Iris pigment epithelial cell (primary cell): ENCODE data around the gene SPRN.
"Not testable (repeated sequence)": the region's sequence is repeated elsewhere in the genome, so short reads cannot be mapped to it uniquely, and the experiment has no call there.

Experiments used
- DNase-seq: peaks from one replicate; pipeline ENCODE4 v3.0.0-alpha.2; 2011; ENCODE audit warnings: low read depth

SPRN gene

GRCh38 chr10:133456041-133456951, 31.9 kb upstream of the SPRN start:
- no peak for DNase-seq

- no peak for DNase-seq
Observed at GRCh38 chr10:133455611-133456031, 31.2 kb upstream of the SPRN start.

DNA sequence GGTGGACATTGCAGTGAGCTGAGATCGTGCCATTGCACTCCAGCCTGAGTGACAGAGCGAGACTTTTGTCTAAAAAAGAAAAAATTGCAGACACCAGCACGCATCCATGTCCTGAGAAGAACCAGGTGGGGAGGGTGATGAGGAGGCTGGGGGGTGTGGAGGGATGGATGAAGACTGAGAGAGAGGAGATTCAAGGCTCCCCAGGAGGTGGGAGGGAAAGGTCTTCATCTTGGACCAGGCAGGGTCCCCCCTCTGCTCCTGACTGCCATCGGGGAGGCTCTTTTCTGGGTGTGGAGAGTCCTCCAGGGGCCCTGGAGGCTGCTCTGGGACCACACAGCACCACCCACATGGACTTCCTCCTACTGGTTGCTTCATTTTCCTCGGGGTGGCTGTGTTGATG, 30.8 kb upstream of the SPRN start:
- DNase-seq = no peak

- no peak for DNase-seq
Observed at GRCh38 chr10:133454204-133454893, 29.9 kb upstream of the SPRN start.

- no peak for DNase-seq
Observed at GRCh38 chr10:133453516-133454203, 29.2 kb upstream of the SPRN start, which contains the start of gene SCART1. Gene SCART1, plus strand, starts transcription at chr10:133453945. Its CDS starts 53 bp downstream, at chr10:133453998.

DNA sequence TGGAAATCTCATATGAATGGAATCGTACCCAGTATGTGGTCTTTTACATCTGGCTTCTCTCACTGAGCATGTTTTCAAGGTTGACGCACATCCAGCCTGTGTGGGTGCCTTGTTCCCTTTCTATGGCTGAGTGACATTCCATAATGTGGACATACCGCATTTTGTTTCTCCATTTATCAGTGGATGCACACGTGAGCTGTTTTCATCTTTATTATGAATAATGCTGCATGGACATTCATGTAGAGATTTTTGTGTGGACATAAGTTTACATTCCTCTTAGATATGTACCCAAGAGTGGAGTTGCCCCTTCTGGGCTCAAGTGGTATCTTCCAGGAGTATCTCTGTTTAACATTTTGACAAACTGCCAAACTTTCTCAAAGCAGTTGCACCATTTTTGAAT, 28.0 kb upstream of the SPRN start:
- no peak for DNase-seq

DNA sequence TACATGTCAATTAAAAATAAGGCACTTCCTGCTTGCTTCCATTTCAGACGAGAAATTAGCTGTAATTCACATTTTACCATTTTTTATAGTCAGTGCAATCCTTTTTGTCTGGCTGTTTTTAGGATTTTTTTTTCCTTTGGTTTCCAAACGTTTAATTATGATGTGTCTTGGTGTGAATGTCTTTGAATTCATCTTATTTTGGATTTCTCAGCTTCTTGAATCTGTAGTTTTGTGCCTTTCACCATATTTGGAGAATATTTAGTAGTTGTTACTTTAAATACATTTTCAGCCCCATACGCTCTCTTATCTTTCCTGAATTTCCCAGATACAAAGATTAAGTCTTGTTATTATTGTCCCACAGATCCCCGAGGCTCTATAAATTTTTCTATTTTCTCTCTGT, 26.9 kb upstream of the SPRN start:
- DNase-seq = no peak

- DNase-seq = no peak
Observed at GRCh38 chr10:133448120-133448519, 23.7 kb upstream of the SPRN start.

GRCh38 chr10:133446979-133447378, 22.6 kb upstream of the SPRN start:
- no peak for DNase-seq

DNA sequence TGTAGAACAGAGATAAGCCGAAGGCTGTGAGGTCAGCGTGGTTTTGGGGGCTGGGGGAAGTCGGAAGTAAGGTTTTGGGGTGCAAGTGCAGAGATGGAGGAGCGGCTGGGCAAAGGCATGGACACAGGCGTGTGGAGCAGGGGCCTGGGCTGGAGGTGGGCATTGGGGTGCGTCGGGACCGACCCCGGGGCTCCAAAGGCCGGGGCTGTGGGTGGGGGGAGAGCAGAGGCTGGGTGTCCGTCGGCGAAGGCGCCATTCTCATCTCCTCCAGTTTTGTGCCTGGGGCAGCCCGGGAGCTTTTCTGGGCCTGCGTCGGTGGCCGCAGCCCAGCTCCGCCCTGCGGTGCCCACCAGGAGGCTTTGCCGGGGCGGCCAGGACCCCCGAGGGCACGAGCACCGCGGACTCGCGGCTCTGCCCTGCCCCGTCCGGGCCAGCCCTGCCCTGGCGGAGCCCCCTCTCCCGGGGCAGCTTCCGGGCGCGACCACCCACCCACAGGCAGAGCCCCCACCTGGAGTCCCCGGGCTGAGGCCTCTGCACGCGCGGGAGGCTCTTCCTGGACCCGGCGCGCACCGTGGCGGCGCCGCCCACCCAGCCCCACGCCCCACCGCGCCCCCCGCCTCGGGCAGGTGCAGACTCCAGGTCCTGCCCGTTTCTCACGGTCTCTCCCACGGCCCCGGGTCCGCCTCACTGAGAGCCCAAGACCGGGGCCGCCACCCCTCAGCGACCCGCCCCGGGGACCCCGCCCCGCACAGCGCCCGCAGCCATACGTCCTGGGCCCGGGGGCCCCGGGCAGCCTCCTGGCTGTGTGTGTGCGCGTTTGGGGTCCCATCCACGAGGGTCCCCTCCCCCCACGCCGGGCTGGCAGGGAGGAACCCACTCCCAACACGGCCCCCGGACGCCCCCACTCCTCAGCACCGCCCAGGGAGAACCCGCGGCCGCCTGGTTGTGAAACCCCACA, 21.6 kb upstream of the SPRN start:
- DNase-seq = no peak

GRCh38 chr10:133445268-133445732, 20.9 kb upstream of the SPRN start:
- no peak for DNase-seq

- no peak for DNase-seq
Observed at GRCh38 chr10:133444342-133445267, 20.2 kb upstream of the SPRN start.

DNA sequence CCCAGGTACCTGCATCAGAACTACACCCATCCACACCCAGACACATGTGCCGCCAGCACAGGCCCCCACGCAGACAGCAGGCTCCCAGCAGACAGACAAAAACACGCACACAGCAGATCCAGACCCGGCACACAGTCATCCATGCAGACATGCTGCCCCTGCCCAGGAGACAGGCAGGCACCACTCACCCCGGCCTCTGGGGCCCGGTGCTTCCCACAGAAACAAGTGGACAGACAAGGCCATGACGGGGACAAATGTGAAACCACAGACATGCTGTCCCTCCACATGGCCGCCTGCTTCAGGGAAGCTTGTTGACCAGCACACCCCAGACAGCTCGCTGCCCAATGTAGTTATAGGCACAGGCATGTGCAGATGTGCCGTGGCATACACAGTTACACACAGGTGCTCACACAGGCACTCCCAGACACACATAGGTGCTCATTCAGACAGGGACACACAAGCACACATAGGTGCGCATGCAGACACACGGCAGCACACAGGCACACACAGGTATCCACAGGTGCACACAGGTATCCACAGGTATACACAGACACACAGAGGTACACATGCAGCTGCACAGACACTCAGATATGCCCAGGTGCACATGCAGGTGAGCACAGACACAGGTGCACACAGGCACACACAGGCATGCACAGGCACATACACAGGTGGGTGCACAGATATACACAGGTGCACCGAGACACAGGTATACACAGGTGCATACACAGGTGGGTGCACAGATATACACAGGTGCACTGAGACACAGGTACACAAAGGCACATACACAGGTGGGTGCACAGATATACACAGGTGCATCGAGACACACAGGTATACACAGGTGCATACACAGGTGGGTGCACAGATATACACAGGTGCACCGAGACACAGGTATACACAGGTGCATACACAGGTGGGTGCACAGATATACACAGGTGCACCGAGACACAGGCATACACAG, 18.8 kb upstream of the SPRN start:
- DNase-seq = no peak

DNA sequence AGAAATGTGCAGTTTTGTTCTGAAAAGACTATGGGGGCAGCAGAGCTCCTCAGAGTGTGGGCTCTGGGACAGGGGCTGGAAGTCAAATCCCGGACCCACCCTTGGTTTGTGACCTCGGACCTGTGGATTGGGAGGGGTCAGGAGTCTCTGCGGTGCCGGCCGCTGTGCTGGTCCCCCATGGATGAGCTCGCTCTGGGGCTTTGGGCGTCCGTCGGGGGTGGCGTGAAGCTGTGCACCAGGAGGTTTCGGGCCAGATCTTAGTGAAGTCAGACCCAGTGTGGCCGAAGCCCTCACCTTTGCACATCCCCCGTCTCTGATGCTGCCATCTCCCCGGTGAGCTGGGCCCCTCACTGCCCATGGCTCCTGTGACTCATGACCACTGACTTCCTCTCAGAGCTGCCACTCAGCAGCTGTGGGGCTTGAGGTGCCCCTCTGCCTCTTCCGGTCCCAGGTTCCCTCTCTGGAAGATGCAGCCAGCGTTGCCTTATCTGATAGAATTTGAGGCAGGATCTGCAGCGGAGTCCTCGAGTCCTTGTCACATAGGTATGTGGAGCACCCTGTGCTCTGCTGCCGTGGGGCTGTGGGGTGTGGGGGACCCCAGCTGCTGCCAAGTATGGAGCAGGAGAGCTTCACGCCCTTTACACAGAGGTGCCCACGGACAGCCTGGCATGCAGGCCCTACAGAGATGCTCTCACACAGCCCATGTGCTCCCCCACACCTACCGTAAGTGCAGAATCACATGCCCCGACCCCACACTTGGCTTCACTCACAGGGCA, 18.0 kb upstream of the SPRN start:
- DNase-seq = no peak

- no peak for DNase-seq
Observed at GRCh38 chr10:133441780-133442179, 17.4 kb upstream of the SPRN start.

DNA sequence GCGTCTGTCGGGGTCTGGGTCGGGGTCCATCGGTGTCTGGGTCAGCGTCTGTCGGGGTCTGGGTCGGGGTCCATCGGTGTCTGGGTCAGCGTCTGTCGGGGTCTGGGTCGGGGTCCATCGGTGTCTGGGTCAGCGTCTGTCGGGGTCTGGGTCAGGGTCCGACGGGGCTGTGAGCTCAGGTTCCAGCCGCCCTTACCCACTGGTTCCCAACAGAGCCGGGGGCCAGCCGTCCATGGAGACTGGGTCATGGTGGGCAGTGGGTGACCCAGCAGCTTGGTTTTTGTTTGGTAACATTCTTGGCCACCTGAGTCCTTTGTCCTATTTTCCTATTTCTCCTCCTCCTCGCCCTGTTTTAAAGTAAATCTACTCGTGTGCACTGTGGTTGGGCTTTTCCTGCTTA, 16.9 kb upstream of the SPRN start:
- DNase-seq = not testable (repeated sequence)

- no peak for DNase-seq
Observed at GRCh38 chr10:133440633-133441285, 16.3 kb upstream of the SPRN start.
